GM12801 (cell line): ENCODE data around the gene NELFE.

Source experiments
- TF ChIP-seq, protein P1 (sequence below): IDR thresholded peaks from one replicate; pipeline ENCODE4 v1.5.1; 2011; ENCODE audit warnings: control low read depth; ENCODE audit not compliant: insufficient read length; ENCODE audit errors: extremely low read depth

NELFE gene

DNA sequence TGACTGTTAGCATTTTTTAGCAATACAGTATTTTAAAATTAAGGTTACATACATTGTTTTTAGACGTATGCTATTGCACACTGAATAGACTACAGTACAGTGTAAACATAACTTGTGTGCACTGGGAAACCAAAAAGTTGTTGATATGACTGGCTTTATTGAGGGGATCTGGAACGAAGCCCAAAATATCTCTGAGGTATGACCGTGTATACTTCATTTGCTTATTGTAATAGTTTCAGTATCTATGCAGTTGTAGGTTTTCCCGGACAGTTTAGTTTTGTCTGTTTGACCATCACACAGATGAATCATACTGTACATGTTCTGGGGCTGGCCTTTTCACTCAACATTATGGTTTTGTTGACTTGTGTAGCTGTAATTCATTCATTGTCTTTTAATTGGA, 50.0 kb downstream of the NELFE start:
- TF ChIP-seq, protein P1, sequence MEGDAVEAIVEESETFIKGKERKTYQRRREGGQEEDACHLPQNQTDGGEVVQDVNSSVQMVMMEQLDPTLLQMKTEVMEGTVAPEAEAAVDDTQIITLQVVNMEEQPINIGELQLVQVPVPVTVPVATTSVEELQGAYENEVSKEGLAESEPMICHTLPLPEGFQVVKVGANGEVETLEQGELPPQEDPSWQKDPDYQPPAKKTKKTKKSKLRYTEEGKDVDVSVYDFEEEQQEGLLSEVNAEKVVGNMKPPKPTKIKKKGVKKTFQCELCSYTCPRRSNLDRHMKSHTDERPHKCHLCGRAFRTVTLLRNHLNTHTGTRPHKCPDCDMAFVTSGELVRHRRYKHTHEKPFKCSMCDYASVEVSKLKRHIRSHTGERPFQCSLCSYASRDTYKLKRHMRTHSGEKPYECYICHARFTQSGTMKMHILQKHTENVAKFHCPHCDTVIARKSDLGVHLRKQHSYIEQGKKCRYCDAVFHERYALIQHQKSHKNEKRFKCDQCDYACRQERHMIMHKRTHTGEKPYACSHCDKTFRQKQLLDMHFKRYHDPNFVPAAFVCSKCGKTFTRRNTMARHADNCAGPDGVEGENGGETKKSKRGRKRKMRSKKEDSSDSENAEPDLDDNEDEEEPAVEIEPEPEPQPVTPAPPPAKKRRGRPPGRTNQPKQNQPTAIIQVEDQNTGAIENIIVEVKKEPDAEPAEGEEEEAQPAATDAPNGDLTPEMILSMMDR, result no peak

DNA sequence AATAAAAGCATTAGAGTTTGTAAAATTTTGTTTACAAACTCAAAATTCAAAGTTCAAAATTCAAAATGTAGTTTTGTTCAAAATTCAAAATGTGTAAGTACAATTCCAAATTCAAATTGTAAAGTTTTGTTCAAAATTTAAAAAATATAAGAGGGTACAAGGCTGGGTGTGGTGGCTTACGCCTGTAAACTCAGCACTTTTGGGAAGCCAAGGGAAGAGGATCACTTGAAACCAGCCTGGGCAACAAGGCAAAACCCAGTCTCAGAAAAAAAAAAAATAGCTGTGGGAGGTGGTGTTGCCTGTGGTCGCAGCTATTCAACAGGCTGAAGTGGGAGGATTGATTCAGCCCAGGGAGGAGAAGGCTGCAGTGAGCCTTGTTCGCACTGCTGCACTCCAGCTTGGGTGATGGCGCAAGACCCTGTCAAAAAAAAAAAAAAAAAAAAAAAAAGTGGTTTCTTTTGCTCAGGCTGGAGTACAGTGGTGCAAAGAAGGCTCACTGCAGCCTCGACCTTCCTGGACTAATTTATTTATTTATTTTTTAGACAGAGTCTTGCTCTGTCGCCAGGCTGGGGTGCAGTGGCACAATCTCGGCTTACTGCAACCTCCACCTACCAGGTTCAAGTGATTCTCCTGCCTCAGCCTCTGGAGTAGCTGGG, 51.5 kb downstream of the NELFE start:
- TF ChIP-seq, protein P1, result no peak

DNA sequence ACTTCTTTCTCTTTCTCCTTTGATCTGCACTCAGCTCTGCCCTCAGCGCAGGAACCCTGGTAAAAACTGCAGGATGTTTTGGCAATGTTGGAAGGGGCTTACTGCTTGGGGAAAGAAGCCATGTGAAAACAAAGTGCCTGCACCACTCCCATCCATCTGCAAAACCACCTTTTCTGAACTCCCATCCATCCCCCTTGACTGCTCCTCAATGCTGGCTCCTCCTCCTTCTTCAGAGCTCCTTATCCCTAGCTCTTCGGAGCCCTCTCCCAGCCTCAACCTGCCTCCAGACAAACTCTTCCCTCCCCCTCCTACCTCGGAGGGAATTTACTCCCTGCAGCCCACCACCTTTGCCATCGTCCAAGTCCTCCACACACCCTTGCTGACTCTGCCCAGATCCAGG, 52.6 kb downstream of the NELFE start:
- TF ChIP-seq, protein P1, result no peak

DNA sequence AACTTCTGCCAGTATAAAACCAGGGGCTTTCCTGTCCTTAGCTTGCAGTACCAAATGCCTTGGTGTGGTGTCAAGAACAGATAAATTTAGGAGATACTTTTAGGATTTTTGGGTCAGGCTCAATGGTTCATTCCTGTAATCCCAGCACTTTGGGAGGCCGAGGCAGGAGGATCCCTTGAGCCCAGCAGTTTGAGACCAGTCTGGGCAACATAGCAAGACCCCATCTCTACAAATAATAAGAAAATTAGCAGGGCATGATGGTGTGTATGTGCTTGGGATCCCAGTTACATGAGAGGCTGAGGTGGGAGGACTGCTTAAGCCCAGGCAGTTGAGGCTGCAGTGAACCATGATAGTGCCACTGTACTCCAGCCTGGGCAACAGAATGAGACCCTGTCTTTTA, 53.7 kb downstream of the NELFE start:
- TF ChIP-seq, protein P1, result no peak

DNA sequence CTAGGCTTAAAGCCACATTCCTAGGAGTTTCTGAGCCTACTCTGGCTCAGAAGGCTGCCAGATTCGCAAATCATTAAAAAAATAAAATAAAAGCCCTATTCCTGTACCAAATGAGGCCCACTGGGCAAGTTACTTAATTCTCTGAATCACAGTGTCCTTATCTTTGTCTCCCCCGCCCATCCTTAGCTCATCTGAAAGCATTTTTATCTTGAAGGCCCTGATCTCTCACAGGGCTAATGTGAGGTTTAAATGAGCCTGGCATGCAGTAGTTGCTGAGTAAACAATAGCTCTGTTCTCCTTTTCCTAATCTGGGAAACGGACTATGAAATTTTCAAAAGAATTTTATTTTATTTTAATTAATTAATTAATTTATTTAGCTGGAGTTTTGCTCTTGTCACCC, 54.8 kb downstream of the NELFE start:
- TF ChIP-seq, protein P1, result no peak
